HEK293 (cell line): ENCODE measurements around the gene TOR1AIP2.

Source experiments
- CTCF ChIP-seq: fragments of 450-650 bp; formaldehyde crosslinking; IDR thresholded peaks from 2 replicates; pipeline ENCODE4 v1.5.1; 2016; ENCODE audit warnings: missing biosample characterization, missing genetic modification characterization
- FEZF1 ChIP-seq: fragments of 450-650 bp; formaldehyde crosslinking; IDR thresholded peaks from 2 replicates; pipeline ENCODE4 v1.5.1; 2016; ENCODE audit warnings: missing biosample characterization, missing genetic modification characterization
- HOXA7 ChIP-seq: sonication (generic); formaldehyde crosslinking; IDR thresholded peaks from 2 replicates; pipeline ENCODE4 v1.8.1; 2022; ENCODE audit warnings: missing genetic modification reagents, borderline replicate concordance
- HOXC10 ChIP-seq: sonication (generic); formaldehyde crosslinking; IDR thresholded peaks from 2 replicates; pipeline ENCODE4 v1.8.1; 2023; ENCODE audit warnings: mild to moderate bottlenecking, missing genetic modification reagents
- PATZ1 ChIP-seq: fragments of 450-650 bp; formaldehyde crosslinking; IDR thresholded peaks from 2 replicates; pipeline ENCODE4 v1.5.1; 2016; ENCODE audit warnings: missing biosample characterization, missing genetic modification characterization
- PRDM10 ChIP-seq: fragments of 450-650 bp; formaldehyde crosslinking; IDR thresholded peaks from 2 replicates; pipeline ENCODE4 v1.5.1; 2016; ENCODE audit warnings: missing biosample characterization, missing genetic modification characterization
- ZFP3 ChIP-seq: fragments of 450-650 bp; formaldehyde crosslinking; IDR thresholded peaks from 2 replicates; pipeline ENCODE4 v1.5.1; 2016; ENCODE audit warnings: low read depth, missing biosample characterization, missing genetic modification characterization
- ZNF274 ChIP-seq, 2 experiments: fragments of 200-500 bp in 1 of 2; fragments of 450-650 bp in 1 of 2; sonication (Bioruptor generic) in 1 of 2; formaldehyde crosslinking in 1 of 2; IDR thresholded peaks; 2 replicates each; pipeline versions ENCODE4 v1.5.1 to v1.6.1; 2014 to 2016; ENCODE audit warnings: borderline replicate concordance in 1 of 2, inconsistent platforms in 1 of 2, low read length in 1 of 2, missing biosample characterization in 1 of 2, missing genetic modification characterization in 1 of 2
- ZNF48 ChIP-seq: fragments of 450-650 bp; formaldehyde crosslinking; IDR thresholded peaks from 2 replicates; pipeline ENCODE4 v1.5.1; 2016; ENCODE audit warnings: missing biosample characterization, missing genetic modification characterization
- ZNF510 ChIP-seq: fragments of 450-650 bp; formaldehyde crosslinking; IDR thresholded peaks from 2 replicates; pipeline ENCODE4 v1.5.1; 2018; ENCODE audit warnings: mild to moderate bottlenecking, missing genetic modification characterization, missing biosample characterization; ENCODE audit not compliant: insufficient replicate concordance
- ZNF561 ChIP-seq: fragments of 450-650 bp; IDR thresholded peaks from 2 replicates; pipeline ENCODE4 v1.5.1; 2018; ENCODE audit warnings: missing biosample characterization, missing genetic modification characterization, borderline replicate concordance
- ZNF596 ChIP-seq: fragments of 450-650 bp; IDR thresholded peaks from 2 replicates; pipeline ENCODE4 v1.5.0; 2018; ENCODE audit warnings: missing biosample characterization, mild to moderate bottlenecking, missing genetic modification characterization, moderate library complexity
- ZNF670 ChIP-seq: fragments of 450-650 bp; formaldehyde crosslinking; IDR thresholded peaks from 2 replicates; pipeline ENCODE4 v1.5.1; 2016; ENCODE audit warnings: missing biosample characterization, missing genetic modification characterization, low read depth
- ZNF701 ChIP-seq: fragments of 450-650 bp; formaldehyde crosslinking; IDR thresholded peaks from 2 replicates; pipeline ENCODE4 v1.5.1; 2016; ENCODE audit warnings: missing biosample characterization, missing genetic modification characterization

GRCh38 chr1:179807291-179807690, 70.3 kb downstream of the TOR1AIP2 start:
- TF ChIP-seq PATZ1 (tag by site-specific recombination) (no peak), CTCF (tag by site-specific recombination) (no peak), ZNF701 (tag by site-specific recombination) (no peak), ZNF510 (tag by site-specific recombination) (no peak), HOXA7 (CRISPR knock-in tag) (no peak), HOXC10 (CRISPR knock-in tag) (no peak), ZNF596 (no peak), ZNF561 (tag by site-specific recombination) (no peak), PRDM10 (no peak), ZNF274 (IDR thresholded peaks at IDR 0.05; ENCODE audit: low read length) (no peak), ZNF274 (tag by site-specific recombination; IDR thresholded peaks at IDR 0.05; ENCODE audit: borderline replicate concordance) (no peak), ZNF670 (tag by site-specific recombination) (no peak), ZNF48 (no peak), FEZF1 (no peak), ZFP3 (tag by site-specific recombination) (no peak)
